HG02610 (cell line): ENCODE measurements around the gene KCNS1.
"Not testable (repeated sequence)": the region's sequence is repeated elsewhere in the genome, so short reads cannot be mapped to it uniquely, and the experiment has no call there.

Source experiments
- ATAC-seq: cut with Tn5 transposase; IDR thresholded peaks from one replicate; pipeline ENCODE4 v1.9.1; 2021; ENCODE audit warnings: mild to moderate bottlenecking, moderate library complexity; ENCODE audit not compliant: unreplicated experiment

KCNS1 gene, protein sequence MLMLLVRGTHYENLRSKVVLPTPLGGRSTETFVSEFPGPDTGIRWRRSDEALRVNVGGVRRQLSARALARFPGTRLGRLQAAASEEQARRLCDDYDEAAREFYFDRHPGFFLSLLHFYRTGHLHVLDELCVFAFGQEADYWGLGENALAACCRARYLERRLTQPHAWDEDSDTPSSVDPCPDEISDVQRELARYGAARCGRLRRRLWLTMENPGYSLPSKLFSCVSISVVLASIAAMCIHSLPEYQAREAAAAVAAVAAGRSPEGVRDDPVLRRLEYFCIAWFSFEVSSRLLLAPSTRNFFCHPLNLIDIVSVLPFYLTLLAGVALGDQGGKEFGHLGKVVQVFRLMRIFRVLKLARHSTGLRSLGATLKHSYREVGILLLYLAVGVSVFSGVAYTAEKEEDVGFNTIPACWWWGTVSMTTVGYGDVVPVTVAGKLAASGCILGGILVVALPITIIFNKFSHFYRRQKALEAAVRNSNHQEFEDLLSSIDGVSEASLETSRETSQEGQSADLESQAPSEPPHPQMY

DNA sequence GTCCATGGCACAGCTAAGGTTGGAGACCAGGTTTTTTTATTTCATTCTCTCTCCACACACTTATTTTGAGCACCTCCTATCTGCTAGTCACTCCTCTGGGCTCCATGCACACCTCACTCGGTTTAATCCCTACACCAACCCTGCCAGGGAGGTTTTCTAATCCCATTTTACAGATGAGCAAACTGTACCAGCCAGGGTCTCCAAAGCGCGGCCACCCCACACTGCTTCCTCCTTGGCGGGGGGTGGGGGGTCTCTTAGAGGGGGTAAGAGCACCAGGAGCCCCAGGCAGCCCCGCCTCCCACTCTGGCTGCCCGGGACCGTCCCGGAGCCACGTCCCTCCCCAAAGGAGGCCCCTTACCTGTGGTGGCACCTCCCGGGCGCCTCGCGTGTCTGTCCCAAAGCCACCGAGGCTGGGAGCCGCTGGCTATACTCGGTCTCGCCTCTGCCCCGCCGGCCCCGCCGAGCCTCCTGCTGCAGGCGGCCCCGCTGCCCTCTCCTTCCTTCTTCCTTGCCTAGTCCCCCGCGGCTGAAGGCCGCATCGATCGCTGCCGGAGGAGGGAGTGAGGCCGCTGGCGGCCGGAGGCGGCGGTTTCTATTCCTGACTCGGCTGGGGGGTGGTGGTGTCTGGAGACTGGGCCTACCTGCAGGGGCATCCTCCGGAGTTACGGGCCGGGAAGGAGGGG, at the start of gene KCNS1:
KCNS1 (minus strand) TSS at position 565 of the 683 bp plus-strand sequence. CDS start 1,891 bp downstream, outside the sequence.
- no peak for ATAC-seq

DNA sequence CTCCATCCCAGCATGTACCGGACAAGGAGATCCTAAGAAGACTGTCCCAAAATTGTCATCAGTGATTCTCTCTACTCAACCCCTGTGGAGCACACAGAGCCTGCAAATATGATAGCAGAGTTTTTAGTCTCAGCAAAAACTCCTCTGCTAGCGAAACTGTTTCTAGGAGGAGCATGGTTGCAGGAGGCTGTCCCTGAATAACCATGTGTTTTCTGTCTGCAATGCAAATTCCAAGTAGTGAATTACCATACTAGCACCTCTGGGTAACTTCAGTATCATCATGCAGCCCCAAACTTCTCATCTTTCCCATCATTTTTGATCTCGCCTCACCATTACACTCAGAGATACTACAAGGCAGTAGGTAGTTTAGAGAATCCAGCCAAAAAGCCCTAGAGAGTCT, 48.1 kb upstream of the KCNS1 start:
- no peak for ATAC-seq

DNA sequence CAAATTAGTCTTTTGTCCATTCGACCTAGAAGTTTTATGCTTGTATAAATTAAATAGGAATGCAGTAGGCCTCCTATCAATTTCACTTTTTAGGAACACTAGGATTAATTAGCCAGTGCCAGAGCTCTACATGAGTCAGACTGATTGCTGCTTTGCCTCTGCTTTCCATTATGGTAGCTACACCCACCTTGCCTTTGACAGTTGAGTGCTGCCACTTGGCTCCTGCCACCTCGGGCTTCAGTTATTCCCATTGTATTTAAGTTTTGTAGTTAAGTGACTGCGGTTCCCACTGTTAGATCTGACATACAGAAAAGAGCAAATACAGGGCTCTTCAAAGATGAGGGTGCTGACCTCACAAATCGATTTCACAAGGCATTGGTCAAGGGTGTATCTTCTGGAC, 39.9 kb upstream of the KCNS1 start:
- ATAC-seq, result no peak

DNA sequence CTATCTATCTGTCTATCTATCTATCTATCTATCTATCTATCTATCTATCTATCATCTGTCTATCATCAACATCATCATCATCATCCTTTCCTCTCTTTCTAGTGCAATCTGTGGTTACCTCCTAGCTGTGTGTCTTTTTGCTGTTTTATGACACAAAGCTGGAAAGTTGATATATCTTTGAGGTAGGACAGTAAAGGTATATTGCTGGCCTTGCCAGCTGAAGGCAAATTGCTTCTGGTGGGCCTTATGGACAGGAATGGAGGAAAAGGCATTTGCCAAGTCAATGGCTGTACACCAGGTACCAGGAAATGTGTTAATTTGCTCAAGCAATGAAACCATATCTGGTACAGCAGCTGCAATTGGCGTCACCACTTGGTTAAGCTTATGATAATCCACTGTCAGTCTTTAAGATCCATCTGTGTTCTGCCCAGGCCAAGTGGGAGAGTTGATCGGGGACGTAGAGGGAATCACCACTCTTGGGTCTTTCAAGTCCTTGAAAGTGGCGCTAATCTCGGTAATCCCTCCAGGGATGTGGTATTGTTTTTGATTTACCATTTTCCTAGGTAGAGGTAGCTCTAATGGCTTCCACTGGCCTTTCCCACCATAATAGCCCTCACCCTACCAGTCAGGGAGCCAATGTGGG, 38.9 kb upstream of the KCNS1 start:
- ATAC-seq, result not testable (repeated sequence)

DNA sequence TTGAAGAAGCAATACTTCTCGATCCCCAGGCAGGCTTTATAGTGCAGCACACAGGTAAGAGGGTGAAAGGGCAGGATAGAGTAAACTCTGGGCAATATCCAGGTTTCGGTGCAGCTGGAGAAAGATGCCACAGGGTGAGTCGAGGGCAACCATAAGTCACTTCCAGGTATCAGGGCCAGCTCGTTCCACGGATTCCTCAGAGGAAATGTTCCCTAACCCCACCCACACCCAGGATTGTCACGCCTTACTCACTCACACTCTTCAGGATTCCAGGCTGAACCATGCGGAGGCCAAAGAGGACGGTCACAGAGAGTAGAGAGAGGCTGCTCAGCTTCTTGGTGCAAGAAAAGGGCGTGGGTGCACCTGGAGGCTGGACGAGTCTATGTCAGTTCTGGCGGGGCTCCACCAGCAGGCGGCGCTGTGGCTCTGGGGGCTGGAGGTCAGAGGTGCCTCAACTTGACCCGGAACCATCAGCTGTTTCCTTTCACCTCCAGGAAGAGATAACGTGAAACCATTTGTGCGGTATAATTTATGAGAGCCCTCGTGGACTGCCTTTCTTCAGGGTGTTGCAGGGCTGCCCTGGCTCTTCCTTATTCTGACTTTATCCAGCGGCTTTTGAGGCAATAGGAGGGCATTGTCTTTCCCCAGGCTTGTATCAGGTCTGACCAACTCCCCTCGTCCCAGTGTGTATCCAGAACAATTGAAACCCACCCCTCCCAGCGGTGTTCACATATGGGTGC, 37.8 kb upstream of the KCNS1 start:
- ATAC-seq, result no peak

DNA sequence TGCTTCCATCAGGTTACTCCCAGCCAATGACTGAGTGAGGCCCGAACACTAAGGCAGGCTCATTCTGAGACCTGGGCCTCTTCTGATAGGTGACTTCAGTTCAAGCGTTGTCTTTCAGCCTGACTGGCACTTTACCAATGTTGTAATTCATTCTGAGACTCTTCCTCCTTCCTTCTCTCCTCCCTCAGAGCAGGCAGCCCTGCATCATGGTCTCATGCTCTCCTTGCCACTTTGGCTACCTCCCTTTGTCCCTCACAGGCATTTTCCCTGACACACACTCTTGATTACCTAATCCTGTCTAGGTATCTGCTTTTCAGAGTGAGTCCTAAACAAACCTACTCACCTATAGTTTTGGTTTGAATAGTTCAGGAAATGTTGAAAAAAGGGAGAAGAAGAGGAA, 36.0 kb upstream of the KCNS1 start:
- no peak for ATAC-seq

DNA sequence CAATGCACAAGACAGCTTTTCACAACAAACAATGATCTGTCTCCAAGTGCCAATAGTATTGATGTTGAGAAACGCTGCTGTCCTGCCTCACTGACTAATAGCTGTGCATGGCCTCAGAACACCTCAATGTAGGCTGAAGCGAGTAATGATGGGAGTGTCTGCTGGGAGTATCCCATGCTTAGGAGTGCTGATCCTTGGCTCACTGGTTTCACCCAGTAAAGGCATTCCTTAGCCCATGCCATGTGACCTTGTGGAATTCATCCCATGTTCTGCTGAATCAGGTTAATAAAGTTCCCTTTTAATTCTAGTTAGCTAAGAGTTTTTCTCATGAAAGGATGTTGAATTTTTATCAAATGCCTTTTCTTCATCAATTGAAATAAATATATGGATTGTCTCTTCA, 27.2 kb upstream of the KCNS1 start:
- ATAC-seq, result no peak

DNA sequence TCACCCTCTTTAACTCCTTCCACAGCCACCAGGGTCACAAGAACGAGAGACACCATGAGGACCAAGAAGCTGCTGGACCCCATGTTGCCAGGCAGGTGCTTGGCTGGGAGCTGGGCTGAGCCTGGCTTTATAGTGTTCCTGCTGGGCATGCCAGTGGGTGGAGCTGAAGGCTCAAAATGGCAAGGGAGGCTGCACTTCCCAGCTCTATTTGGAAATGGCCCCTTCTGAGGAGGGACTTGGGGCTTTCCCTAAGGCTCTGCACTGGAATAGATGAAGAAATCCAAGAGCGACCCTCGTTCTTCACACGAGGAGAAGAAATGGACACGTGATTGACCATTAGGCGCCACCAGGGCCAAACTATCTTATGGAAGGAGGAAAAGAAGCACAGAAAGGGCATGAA, 23.4 kb upstream of the KCNS1 start, which contains the start of gene WFDC12:
WFDC12 (minus strand) TSS at position 101 of the 400 bp plus-strand sequence; CDS start at position 83, 18 bp downstream.
- no peak for ATAC-seq

DNA sequence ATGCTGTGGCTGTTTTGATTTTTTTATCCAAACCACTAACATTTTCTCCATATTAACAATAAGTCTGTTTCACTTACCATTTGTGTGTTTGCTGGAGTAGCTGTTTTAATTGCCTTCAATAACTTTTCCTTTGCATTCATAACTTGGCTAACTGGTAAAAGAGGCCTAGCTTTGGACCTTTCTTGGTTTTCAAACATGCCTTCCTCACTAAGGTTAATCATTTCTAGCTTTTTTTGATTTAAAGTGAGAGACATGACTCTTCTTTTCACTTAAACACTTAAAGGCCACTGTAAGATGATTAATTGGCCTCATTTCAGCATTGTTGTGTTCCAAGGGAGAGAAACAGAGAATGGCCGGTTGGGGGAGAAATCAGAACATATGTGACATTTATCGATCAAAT, 20.5 kb upstream of the KCNS1 start:
- no peak for ATAC-seq

DNA sequence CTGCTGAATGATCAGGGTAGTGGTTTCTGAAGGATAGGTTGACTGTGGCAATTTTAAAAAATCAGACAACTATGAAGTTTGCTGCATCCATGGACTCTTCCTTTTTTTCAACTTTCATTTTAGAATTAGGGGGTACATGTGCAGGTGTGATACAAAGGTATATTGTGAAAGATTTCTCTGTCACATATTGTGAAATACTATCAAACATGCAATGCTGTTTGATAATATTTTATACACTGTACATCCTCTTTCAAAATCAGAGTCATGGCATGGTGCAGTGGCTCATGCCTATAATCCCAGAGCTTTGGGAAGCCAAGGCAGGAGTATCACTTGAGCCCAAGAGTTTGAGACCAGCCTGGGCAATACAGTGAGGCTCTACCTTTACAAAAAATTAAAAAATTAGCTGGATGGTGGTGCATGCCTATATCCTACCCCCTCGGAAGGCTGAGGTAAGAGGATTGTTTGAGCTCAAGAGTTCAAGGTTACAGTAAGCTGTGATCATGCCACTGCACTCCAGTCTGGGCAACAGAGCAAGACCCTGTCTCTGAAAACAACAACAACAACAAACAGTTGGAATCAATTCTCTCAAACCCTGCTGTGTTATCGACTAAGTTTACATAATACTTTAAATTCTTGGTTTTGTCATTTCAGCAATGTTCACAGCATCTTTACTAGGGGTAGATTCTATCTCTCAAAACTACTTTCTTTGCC, 18.8 kb upstream of the KCNS1 start:
- ATAC-seq, result no peak

DNA sequence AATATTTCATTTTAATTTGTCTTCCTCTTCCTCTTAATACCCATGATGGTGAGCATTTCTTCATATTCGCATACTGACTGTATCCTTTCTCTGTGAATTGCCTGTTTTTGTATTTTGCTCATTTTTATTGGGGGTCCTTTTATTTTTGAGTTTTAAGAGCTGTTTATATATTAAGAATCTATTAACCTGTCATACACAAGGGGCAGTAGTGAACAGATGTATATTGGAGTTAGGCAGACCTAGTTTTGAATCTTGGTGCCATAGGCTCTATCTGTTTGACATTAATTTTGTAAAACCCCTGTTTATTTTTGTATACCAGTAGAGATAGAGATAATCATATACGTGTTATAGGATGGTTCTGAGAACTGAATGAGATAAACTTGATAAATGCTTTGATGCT, 17.1 kb upstream of the KCNS1 start:
- ATAC-seq, result no peak

DNA sequence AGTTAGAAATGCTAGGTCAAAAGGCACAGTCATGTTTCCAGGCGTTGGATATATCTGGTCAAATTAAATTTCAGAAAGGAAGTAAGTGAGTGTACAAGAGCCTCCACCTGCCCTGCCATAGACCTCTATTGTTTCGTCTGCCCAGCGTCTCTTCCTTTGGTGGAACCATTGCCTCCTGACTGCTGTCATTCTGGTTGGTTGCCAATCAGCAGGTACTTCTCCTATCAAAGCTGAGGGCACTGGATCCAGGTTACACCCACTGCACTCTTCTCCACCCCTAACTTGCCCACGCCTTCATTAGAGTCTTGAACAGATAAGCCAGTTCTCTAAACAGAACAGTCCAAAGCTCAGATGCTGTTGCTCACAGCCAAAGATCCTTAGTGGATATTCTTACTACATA, 16.7 kb upstream of the KCNS1 start:
- ATAC-seq, result no peak

DNA sequence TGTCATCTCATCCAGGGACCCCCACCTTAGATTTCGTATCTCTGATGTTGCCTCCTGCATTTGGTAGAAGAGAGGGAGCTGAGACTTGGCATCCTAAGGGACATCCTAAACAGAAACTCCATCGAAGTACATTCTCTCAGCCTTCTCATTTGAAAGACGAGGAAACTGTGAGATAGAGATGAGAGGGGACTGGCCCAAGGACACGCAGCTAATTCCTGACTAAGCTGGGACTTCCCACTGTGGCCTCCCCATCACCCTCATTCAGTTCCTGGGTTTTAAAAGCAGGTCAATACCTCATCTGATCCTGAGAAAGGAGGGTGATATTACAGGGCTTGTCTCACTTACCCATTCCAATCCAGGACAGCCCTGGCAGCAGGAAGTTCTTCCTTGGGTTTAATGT, 14.9 kb upstream of the KCNS1 start:
- ATAC-seq, result no peak

DNA sequence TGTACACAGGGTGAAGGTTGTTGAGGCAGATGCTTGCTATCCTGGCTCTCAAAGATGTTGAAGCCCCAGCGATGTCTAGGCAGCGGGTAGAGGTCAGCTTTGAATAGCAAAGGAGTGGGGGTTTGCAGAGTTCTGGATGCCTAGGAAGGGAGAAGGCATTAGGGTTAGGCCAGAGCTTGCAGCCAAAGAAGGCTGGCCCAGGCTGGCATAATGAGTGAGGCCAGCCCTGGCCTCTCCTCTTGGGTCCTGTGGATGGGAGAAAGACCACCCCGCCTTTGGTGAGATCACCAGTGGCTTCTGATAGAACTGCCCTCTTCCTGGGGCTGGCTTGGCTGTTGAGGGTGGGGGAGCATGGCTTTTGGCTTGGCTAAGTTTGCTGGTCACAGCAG, 14.5 kb upstream of the KCNS1 start:
- ATAC-seq, result no peak

DNA sequence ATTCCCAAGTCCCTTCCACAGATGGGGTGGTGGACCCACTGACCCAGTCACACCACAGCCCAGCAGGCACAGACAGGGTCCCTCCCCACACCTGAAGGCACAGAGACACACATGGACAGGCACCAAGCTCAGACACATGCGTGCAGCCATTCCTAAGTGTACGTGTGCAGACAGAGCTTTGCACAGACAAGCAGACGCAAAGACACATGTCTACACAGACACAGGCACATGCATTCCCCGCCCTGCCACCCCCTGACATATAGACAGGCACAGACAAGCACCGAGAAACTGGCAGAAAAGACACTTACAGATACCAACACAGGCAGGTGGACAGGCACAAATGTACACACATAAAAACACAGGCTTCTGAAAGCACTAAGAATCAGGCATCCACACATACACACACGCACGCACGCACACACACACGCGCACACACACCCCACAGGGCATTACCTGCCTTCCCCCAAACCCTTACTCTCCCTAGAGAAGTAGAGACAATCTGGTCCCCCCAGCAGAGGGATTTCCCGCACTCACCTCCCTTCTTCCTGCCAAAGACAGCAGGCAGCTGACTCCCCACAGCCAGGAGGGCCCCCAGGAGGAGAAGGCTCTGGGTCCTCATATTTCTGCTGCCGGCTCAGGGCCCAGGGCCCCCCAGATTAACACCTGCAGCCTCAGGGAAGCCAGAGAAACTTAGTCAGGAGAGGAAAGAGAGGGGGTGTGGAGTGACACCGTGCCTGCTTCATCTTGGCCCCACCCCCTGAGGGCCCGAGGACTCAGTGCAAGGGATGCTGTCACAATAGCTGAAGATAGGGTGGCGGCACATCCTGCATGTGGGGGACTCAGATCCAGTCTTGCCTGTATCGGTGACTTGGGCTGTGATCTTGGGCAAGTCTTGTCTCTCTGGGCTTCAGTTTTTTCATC, 13.8 kb upstream of the KCNS1 start, which contains the start of gene WFDC5:
WFDC5 (minus strand) TSS at position 710 of the 921 bp plus-strand sequence; CDS start at position 619, 91 bp downstream.
- ATAC-seq, result no peak

DNA sequence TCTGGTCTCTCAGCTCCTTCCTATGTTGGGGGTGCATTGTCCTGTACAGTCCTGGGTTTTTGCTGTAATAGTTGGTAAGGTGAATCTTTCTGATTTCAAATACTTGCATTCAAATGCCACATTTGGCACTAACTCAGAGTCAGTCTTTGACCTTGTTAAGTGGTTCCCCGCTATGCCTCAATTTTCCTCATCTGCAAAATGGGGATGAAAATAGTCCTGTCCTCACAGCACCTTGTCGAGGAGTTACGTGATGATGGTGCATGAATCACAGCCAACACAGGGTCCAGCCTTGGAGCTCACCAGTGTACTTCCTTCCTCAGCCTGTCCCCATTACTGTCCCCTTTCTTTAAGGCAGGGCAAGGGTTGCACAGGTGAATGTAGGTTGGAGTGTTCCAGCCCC, 12.9 kb upstream of the KCNS1 start:
- no peak for ATAC-seq

DNA sequence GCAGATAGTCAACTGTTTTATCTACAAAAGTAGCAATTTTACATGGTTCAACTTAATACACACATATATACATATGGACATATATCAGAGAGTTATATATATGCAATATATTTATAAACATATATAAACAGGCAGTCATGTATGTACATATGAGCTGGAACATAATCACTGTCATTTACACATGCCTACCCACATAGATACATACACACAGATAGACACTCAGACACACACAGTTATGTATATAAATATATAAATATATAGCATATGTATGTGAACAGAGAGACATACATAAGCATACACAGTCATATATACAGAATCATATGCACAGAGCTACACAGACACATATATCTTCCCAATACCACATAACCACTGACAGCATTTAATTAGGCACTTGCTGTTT, 11.8 kb upstream of the KCNS1 start:
- no peak for ATAC-seq

DNA sequence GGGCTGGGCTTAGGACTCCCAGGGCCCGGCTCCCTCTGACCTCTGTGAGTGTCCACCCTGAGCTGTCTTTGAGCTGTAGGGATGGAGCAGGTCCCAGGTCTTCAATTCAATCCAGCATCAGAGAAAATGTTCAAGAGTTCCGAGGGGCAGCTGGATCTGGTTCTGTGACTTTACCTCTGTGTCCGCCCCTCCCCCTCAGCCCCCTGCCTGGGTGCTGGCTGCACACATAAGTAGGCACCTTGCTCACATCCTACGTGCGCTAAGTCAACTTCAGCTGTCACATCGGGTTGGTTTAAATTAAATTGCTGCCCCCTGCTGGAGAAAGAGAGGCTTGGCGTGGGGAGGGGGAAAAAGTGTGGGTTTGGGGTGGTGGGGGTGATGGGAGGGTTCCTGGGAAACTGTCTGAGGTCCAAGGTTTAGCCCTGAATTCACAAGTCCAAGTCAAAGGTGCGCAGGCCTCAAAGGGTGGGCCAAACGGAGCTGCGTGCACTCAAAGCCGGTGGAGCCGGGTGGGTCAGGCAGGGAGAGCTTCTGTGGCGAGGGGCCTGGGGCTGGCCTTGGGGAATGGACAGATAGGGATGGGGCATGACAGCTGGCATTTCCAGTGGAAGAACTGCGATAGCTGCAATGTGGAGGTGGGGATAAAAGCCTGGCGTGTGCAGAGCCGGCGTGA, 11.0 kb upstream of the KCNS1 start:
- no peak for ATAC-seq

DNA sequence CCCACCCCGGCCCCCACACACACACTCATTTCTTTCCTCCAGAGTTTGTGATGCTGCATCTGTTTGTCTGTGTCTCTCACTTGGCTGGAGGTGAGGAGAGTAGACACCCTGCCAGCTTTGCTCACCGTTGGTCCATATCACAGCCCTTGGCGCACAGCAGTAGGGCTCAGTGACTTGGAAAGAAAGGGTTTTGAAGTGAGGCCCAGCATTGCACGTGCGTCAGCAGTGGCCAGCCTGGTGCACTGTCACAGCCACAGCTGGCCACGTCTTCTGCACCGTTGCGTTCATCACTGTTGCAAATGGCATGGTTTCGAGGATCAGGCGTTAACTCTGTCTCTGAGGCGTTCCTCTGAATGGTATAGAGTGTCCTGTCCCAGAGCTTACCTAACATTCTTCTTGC, 10.4 kb upstream of the KCNS1 start:
- ATAC-seq, result no peak
